ENCODE results near the gene CLPSL1.
"Not testable (repeated sequence)": the region's sequence is repeated elsewhere in the genome, so short reads cannot be mapped to it uniquely, and the experiment has no call there.

DNA sequence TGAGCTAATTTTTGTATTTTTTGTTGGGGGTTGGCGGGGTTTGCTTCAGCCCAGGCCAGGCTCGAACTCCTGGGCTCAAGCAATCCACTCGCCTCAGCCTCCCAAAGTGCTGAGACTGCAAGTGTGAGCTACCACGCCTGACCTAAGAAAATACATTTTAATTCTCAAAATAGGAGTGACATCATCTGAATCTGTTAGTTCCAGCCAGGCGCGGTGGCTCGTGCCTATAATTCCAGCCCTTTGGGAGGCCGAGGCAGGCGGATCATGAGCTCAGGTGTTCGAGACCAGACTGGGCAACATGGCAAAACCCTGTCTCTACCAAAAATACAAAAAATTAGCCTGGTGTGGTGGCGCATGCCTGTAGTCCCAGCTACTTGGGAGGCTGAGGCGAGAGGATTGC, 46.5 kb upstream of the CLPSL1 start:
- TF ChIP-seq CTCF (conservative IDR thresholded peaks at IDR 0.05; ENCODE audit: low read depth, low read length); RCOR1 (IDR thresholded peaks at IDR 0.05; ENCODE audit: insufficient replicate concordance, low read length); MXI1 (IDR thresholded peaks at IDR 0.05; ENCODE audit: borderline replicate concordance, low read depth, low read length); POLR2A (IDR thresholded peaks at IDR 0.05; ENCODE audit: low read depth, low read length); BHLHE40 (IDR thresholded peaks at IDR 0.05; ENCODE audit: low read depth, low read length); RAD21 (IDR thresholded peaks at IDR 0.05; ENCODE audit: low read length); MAFK (IDR thresholded peaks at IDR 0.05; ENCODE audit: low read depth, low read length); CHD1 (IDR thresholded peaks at IDR 0.05; ENCODE audit: low read depth, low read length); RFX5 (IDR thresholded peaks at IDR 0.05; ENCODE audit: low read depth, low read length); CEBPB (IDR thresholded peaks at IDR 0.05; ENCODE audit: low read depth, low read length); SMC3 (IDR thresholded peaks at IDR 0.05; ENCODE audit: low read depth, low read length); NFE2L2 (IDR thresholded peaks at IDR 0.05; ENCODE audit: low read depth, low read length): not testable (repeated sequence)
- TF ChIP-seq, protein P1, sequence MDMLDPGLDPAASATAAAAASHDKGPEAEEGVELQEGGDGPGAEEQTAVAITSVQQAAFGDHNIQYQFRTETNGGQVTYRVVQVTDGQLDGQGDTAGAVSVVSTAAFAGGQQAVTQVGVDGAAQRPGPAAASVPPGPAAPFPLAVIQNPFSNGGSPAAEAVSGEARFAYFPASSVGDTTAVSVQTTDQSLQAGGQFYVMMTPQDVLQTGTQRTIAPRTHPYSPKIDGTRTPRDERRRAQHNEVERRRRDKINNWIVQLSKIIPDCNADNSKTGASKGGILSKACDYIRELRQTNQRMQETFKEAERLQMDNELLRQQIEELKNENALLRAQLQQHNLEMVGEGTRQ (IDR thresholded peaks at IDR 0.05; ENCODE audit: low read depth, low read length) = not testable (repeated sequence)
